Measurements from ENCODE around the gene FAM3C.

GRCh38 chr7:121404348-121404747 lies 8.2 kb upstream of the FAM3C start:
- TF ChIP-seq EZH2phosphoT487 (IDR thresholded peaks at IDR 0.05; ENCODE audit: insufficient read depth, low read depth) = no peak
- no peak for TF ChIP-seq EZH2 (IDR thresholded peaks at IDR 0.05; ENCODE audit: insufficient read depth, poor library complexity, severe bottlenecking)
